ENCODE measurements around the gene TEP1. TPM values are rescaled to one million over a fixed set of nuclear protein-coding genes. Genes with fewer than 3 reads are reported as not detected.

Gene TEP1
- total and polyA plus RNA-seq, 5 donors: 7.4 to 14.1 (median 12.8) TPM

DNA sequence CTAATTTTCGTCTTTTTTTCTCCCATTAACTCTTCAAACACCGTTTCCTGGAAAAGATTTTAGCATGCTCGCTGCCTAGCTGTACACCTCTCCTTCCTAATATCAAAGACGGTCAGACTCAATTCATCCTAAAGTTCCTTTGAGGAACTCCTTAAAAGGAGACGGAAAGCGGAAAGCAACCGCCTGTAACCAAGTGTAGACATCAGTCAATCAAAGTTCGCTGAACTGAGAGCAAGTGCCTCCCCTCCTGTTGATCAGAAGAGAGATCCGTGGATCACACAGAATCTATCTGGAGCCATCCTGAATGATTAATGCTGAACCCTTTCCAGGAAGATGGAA lies 412 bp upstream of the TEP1 start:
- DNase-seq: no peak
- Histone ChIP-seq H3K4me1 (ENCODE audit: control insufficient read depth, insufficient read depth, low read length) (peaks cover 2% of the 10 kb centered on the region), H3K27ac (ENCODE audit: low read length) (peak overlapping the region; percentile 85), H3K4me3 (ENCODE audit: low read length) (peak overlapping the region; percentile 48), H3K9me3 (ENCODE audit: control insufficient read depth, low read length) (no peaks in the 10 kb centered on the region), H3K27me3 (ENCODE audit: control insufficient read depth, insufficient read depth) (no peaks in the 10 kb centered on the region)
- intact Hi-C loops (cut with DNase I): loop anchor here in 3 of 4 donors (5.0 to 10.0 kb wide), 3 partner anchors 191 to 199 kb away; no protein-coding TSS in a partner anchor
- ATAC-seq: peak; percentile 25 to 45
- under 1% methylated on average over 9 of the region's 9 CpGs for WGBS

DNA sequence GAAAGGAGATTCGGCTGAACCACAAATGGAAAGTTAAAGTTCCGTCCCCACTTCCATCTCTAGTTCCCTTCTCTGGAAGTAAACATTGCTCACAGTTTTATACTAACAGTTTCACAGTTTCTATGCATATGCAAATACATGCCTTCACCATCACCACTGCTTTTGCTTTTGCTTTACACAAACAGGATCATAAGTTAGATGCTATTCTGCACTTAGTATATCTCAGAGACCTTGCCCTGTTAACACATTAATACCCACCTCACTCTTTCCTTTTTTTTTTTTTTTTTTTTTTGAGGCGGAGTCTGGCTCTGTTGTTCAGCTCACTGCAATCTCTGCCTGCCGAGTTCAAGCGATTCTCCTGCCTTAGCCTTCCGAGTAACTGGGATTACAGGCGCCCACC lies 890 bp downstream of the TEP1 start:
- 3% methylated on average over 7 of the region's 7 CpGs for WGBS
- no peaks in the 10 kb centered on the region for H3K9me3 ChIP-seq (ENCODE audit: control insufficient read depth, low read length)
- ATAC-seq (peak in 1 of 2 donors; percentile 16), DNase-seq (no peak)
- intact Hi-C loops (cut with DNase I): loop anchor here in 3 of 4 donors (5.0 to 10.0 kb wide), 3 partner anchors 192 to 200 kb away; no protein-coding TSS in a partner anchor
- peak overlapping the region; percentile 85 for H3K27ac ChIP-seq (ENCODE audit: low read length)
- H3K4me1 ChIP-seq (ENCODE audit: control insufficient read depth, insufficient read depth, low read length): peaks cover 2% of the 10 kb centered on the region
- peak overlapping the region; percentile 48 for H3K4me3 ChIP-seq (ENCODE audit: low read length)
- H3K27me3 ChIP-seq (ENCODE audit: control insufficient read depth, insufficient read depth): no peaks in the 10 kb centered on the region

DNA sequence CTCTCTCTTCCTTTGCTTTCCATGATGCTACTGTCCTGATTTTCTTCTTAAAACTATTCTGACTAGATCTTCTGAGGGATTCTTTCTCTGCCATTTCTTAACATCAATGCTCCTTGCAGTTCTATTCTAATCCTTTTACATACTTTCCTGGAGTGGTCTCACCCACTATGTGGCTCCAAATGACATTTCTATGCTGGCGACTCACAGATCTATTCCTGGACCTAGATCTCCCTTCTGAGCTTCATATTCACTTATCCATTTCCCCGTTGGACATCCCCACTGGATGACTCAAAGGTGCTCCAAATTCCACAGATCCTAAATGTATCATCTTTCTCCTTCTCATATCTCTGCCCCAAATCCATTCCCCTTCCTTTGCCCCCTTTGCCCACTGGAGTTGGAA lies 4.1 kb downstream of the TEP1 start:
- WGBS: 61% methylated on average over 2 of the region's 2 CpGs
- Histone ChIP-seq H3K27ac (ENCODE audit: low read length) (no peak overlapping the region), H3K27me3 (ENCODE audit: control insufficient read depth, insufficient read depth) (no peaks in the 10 kb centered on the region), H3K4me3 (ENCODE audit: low read length) (no peak overlapping the region), H3K9me3 (ENCODE audit: control insufficient read depth, low read length) (no peaks in the 10 kb centered on the region), H3K4me1 (ENCODE audit: control insufficient read depth, insufficient read depth, low read length) (peaks cover 2% of the 10 kb centered on the region)
- DNase-seq: no peak
- no peak for ATAC-seq
- intact Hi-C loops (cut with DNase I): no loop called here

DNA sequence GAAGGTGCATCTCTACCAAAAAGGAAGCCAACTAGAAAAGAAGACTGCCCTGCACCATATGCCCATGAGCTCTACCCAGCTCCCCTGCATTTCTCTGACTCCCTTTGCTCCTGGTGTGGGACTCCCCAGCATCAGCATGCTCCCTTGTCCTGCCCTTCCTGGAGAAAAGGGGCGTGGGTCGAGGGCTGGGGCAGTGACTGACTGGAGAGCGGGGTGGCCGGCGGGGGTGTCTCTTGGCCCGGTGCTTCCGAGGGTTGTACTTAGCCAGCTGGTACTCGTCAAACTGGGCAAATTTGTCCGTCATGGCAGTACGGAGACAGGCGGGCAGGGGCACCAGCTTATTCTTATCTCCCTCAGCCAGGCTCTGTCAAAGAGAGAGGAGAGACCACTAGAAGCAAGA lies 9.8 kb downstream of the TEP1 start:
- intact Hi-C loops (cut with DNase I): no loop called here
- ATAC-seq (no peak), DNase-seq (no peak)
- no peaks in the 10 kb centered on the region for H3K9me3 ChIP-seq (ENCODE audit: control insufficient read depth, low read length)
- H3K4me1 ChIP-seq (ENCODE audit: control insufficient read depth, insufficient read depth, low read length): no peaks in the 10 kb centered on the region
- no peak overlapping the region for H3K4me3 ChIP-seq (ENCODE audit: low read length)
- no peaks in the 10 kb centered on the region for H3K27me3 ChIP-seq (ENCODE audit: control insufficient read depth, insufficient read depth)
- H3K27ac ChIP-seq (ENCODE audit: low read length): no peak overlapping the region
- WGBS: 82% methylated on average over 11 of the region's 11 CpGs

DNA sequence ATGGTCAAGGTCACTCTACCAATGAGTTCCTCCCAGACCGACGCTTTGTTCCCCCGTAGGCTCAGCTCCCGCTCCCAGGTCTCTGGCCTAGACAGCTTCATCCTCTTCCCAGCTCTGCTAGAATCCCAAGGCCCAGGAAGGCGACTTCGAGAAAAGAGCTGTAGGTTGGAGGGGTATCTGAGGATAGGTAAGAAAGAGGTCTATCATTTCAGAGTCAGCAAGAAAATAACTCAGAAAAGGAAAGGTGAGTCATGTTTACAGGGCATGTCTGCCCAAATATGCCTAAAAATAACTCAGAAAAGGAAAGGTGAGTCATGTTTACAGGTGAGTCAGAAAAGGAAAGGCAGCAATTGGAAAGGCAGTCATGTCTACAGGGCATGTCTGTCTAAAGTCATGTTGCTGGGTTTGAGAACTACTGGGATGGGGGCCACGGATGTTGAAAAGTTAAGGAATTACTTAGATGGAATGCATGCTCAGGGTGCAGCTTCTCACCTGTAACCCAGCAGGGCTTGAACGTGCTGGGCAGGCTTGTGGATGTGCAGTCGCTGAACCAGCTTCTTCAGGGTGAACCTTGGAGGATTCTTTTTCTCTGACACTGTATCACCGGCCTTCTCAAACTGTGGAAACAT lies 12.2 kb downstream of the TEP1 start:
- H3K27me3 ChIP-seq (ENCODE audit: control insufficient read depth, insufficient read depth): no peaks in the 10 kb centered on the region
- WGBS: 93% methylated on average over 10 of the region's 10 CpGs
- H3K4me3 ChIP-seq (ENCODE audit: low read length): no peak overlapping the region
- DNase-seq (no peak), ATAC-seq (no peak)
- H3K27ac ChIP-seq (ENCODE audit: low read length): no peak overlapping the region
- no peaks in the 10 kb centered on the region for H3K4me1 ChIP-seq (ENCODE audit: control insufficient read depth, insufficient read depth, low read length)
- no peaks in the 10 kb centered on the region for H3K9me3 ChIP-seq (ENCODE audit: control insufficient read depth, low read length)
- intact Hi-C loops (cut with DNase I): no loop called here

DNA sequence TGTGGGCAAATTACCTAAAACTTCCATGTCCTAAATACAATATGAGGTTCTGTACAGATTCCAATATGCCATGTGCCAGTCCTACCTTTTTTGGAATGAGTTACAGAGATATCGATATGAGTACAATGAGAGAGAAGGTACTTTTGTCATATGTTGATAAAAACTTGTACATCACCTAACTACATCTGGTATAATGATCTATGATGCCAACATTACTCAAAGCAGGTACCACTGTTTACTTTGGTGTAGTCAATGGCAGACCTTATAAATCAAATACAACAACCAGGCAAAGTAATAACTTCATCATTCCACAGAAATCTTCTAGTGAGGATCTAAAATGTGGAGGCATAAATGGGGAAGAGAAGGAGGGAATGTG lies 12.7 kb downstream of the TEP1 start:
- H3K4me3 ChIP-seq (ENCODE audit: low read length): no peak overlapping the region
- no peak overlapping the region for H3K27ac ChIP-seq (ENCODE audit: low read length)
- intact Hi-C loops (cut with DNase I): no loop called here
- no peaks in the 10 kb centered on the region for H3K27me3 ChIP-seq (ENCODE audit: control insufficient read depth, insufficient read depth)
- DNase-seq (no peak), ATAC-seq (no peak)
- 97% methylated on average over 1 of the region's 1 CpG for WGBS
- H3K9me3 ChIP-seq (ENCODE audit: control insufficient read depth, low read length): no peaks in the 10 kb centered on the region
- no peaks in the 10 kb centered on the region for H3K4me1 ChIP-seq (ENCODE audit: control insufficient read depth, insufficient read depth, low read length)

DNA sequence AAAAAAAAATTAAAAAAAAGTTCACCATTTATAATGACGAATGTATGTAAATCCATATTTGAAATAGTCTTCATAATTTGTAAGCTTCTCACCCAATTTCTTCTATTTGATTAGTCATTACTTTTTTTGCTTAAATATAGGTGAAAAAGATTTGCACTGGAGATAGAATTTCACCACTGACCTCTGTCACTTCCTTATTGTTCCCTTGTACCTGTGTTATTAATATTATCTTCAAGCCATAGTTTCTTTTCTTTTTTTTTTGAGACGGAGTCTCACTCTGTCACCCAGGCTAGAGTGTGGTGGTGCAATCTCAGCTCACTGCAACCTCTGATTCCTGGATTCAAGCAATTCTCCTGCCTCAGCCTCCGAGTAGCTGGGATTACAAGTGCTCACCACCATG lies 15.8 kb downstream of the TEP1 start:
- H3K27me3 ChIP-seq (ENCODE audit: control insufficient read depth, insufficient read depth): no peaks in the 10 kb centered on the region
- 94% methylated on average over 3 of the region's 3 CpGs for WGBS
- ATAC-seq (no peak), DNase-seq (no peak)
- no peak overlapping the region for H3K4me3 ChIP-seq (ENCODE audit: low read length)
- H3K27ac ChIP-seq (ENCODE audit: low read length): no peak overlapping the region
- intact Hi-C loops (cut with DNase I): no loop called here
- no peaks in the 10 kb centered on the region for H3K9me3 ChIP-seq (ENCODE audit: control insufficient read depth, low read length)
- no peaks in the 10 kb centered on the region for H3K4me1 ChIP-seq (ENCODE audit: control insufficient read depth, insufficient read depth, low read length)

DNA sequence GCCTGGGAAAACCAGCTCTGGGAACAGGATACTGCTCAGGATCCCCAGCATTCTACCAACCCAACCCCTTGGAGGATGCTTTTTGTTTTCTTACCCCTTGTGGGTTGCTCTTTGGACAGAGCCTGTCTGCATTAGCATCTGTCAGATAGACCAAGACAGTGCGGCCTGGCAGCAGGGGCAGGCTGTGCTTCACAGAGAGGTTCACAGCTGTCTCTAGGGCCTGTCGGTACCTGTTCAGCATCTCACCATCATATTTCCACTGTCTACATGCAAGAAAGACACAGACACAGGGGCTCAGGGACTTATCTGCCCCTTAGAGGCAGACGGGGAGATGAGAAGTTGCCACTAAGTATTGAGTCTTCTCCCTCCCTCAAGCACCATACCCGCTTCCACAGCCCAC lies 21.8 kb downstream of the TEP1 start:
- no peaks in the 10 kb centered on the region for H3K4me1 ChIP-seq (ENCODE audit: control insufficient read depth, insufficient read depth, low read length)
- WGBS: 93% methylated on average over 4 of the region's 4 CpGs
- intact Hi-C loops (cut with DNase I): no loop called here

DNA sequence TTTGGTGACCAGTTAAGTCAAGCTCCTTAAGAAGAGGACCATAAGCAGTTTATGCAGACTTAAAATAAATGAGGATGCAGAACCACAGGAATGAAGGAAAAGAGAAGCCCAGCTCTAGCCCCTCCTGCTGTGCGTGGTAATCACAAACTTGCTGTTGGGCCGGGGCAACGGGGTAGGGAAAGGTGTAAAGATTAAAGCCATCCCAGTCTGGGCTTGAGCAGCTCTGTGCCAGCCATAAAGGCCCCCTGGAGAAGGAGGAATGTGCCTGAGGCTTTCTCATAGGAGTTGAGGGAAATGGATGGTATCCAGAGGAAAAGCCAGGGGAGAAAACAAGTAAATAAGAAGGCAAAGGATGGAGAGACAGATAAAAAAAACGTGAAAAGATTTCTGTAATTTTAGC lies 25.1 kb downstream of the TEP1 start:
- no peaks in the 10 kb centered on the region for H3K27me3 ChIP-seq (ENCODE audit: control insufficient read depth, insufficient read depth)
- WGBS: 57% methylated on average over 4 of the region's 4 CpGs
- no peak for ATAC-seq
- H3K4me1 ChIP-seq (ENCODE audit: control insufficient read depth, insufficient read depth, low read length): no peaks in the 10 kb centered on the region
- H3K27ac ChIP-seq (ENCODE audit: low read length): no peak overlapping the region
- no peaks in the 10 kb centered on the region for H3K9me3 ChIP-seq (ENCODE audit: control insufficient read depth, low read length)
- no peak overlapping the region for H3K4me3 ChIP-seq (ENCODE audit: low read length)
- DNase-seq: no peak
- intact Hi-C loops (cut with DNase I): no loop called here

More for the DNA sequence above, 21.8 kb downstream of the TEP1 start:
- Histone ChIP-seq H3K4me3 (ENCODE audit: low read length) (no peak overlapping the region), H3K27me3 (ENCODE audit: control insufficient read depth, insufficient read depth) (no peaks in the 10 kb centered on the region), H3K27ac (ENCODE audit: low read length) (no peak overlapping the region), H3K9me3 (ENCODE audit: control insufficient read depth, low read length) (no peaks in the 10 kb centered on the region)
- DNase-seq (no peak), ATAC-seq (no peak)

DNA sequence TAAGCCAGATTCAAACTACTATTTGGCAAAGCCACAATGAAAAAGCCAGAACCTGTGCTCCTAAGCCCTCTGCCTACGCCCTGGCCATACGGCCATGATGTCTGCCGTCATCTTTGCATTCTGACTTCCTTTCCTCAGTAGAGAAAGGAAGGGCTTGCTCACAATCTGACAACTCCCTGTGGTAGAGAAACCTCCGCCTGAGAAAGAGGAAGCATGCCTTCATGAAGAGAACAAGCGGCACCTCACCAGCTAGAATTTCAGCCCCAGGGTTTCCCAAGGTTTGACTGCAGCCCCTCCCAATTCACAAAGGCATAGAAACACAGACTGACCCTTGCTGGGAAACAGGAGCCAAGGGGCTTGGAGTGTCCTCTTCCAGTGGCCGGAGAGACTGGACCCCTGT lies 25.7 kb downstream of the TEP1 start:
- ATAC-seq (no peak), DNase-seq (no peak)
- Histone ChIP-seq H3K9me3 (ENCODE audit: control insufficient read depth, low read length) (no peaks in the 10 kb centered on the region), H3K4me1 (ENCODE audit: control insufficient read depth, insufficient read depth, low read length) (no peaks in the 10 kb centered on the region), H3K4me3 (ENCODE audit: low read length) (no peak overlapping the region), H3K27me3 (ENCODE audit: control insufficient read depth, insufficient read depth) (no peaks in the 10 kb centered on the region), H3K27ac (ENCODE audit: low read length) (no peak overlapping the region)
- WGBS: 91% methylated on average over 6 of the region's 6 CpGs
- intact Hi-C loops (cut with DNase I): no loop called here

DNA sequence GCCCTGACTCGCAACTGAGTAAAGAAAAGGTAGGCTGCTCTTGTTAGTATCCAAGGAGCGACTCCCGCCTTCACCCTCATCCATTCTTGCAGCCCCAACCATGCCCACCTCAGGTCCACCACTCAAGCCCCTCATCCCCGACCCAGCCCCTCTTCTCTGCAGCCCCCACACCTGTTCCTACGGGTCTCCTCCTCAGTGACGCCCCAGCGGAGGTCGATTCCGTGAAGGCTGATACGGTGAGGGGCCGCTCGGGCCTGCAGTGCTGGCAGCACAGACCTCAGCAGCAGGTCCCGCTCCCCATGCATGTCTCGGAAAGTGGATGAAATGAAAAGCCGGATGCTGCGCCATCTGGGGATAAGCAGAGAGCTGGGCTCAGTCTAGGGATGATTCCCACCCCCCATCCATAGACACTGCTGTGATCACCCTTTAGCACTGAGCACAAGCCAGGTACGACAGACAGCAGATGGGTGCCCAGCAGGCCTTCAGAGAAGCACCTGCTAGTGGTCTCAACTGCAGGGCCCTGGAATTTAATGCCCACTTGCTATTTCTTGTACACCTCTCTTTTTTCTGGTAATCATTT lies 26.9 kb downstream of the TEP1 start:
- Histone ChIP-seq H3K4me1 (ENCODE audit: control insufficient read depth, insufficient read depth, low read length) (no peaks in the 10 kb centered on the region), H3K9me3 (ENCODE audit: control insufficient read depth, low read length) (no peaks in the 10 kb centered on the region), H3K4me3 (ENCODE audit: low read length) (no peak overlapping the region), H3K27ac (ENCODE audit: low read length) (no peak overlapping the region), H3K27me3 (ENCODE audit: control insufficient read depth, insufficient read depth) (no peaks in the 10 kb centered on the region)
- intact Hi-C loops (cut with DNase I): no loop called here
- 96% methylated on average over 17 of the region's 17 CpGs for WGBS
- no peak for ATAC-seq
- no peak for DNase-seq

DNA sequence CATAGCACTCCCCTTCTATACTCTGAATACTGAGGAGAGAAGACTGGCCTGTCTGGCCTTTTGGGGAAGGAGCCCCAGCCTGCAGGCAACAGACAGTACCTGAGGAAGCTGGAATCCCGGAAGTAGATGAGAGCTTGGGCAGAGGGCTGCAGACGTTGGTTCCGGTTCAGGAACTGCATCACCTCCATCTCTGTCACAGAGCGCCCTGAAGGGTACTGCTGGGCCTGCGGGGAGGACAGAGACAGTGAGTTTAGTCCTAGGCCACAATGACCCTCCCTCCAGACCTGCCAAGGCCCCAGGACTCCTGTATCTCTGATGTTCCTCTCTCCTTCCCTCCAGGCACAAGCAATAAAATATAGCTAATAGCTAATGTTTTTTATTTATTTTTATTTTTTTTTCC lies 28.4 kb downstream of the TEP1 start:
- 95% methylated on average over 5 of the region's 5 CpGs for WGBS
- H3K27me3 ChIP-seq (ENCODE audit: control insufficient read depth, insufficient read depth): no peaks in the 10 kb centered on the region
- no peaks in the 10 kb centered on the region for H3K9me3 ChIP-seq (ENCODE audit: control insufficient read depth, low read length)
- ATAC-seq (no peak), DNase-seq (no peak)
- H3K4me1 ChIP-seq (ENCODE audit: control insufficient read depth, insufficient read depth, low read length): no peaks in the 10 kb centered on the region
- H3K4me3 ChIP-seq (ENCODE audit: low read length): no peak overlapping the region
- H3K27ac ChIP-seq (ENCODE audit: low read length): no peak overlapping the region
- intact Hi-C loops (cut with DNase I): no loop called here

Data from right cardiac atrium (tissue), 5 donors.